Endothelial cell of umbilical vein (primary cell): ENCODE results near the gene SHISA9. TPM values are rescaled to one million over a fixed set of nuclear protein-coding genes. Genes with fewer than 3 reads are reported as not detected.

Source experiments
- BruUV-seq: library from RNA; stranded (reverse); fragments of 400-500 nt; replicated peaks from 2 replicates; lab custom pipeline; 2021; lab: Mats Ljungman, UMichigan
- CTCF ChIA-PET: fragments of 300-600, 350-600 bp; sonication (Branson Sonifier 250); formaldehyde crosslinking; loops from one replicate; lab custom pipeline; 2021; ENCODE audit warnings: antibody characterized with exemption, inconsistent platforms; lab: Charles Lee
- POLR2A ChIA-PET: fragments of 300-600, 350-600 bp; sonication (Branson Sonifier 250); formaldehyde crosslinking; loops from one replicate; lab custom pipeline; 2021; ENCODE audit warnings: antibody characterized with exemption, inconsistent platforms; lab: Charles Lee
- DNase-seq: peaks from one replicate; pipeline ENCODE4 v3.0.0-alpha.2; 2011; ENCODE audit warnings: low read depth, low spot score
- FAIRE-seq: peaks from 2 replicates; lab custom pipeline; 2011; peaks lifted over from hg19 to GRCh38; lab: Jason Lieb, UNC
- H2AFZ ChIP-seq: 2 replicates; pipeline ENCODE4 v1.6.0; 2012; ENCODE audit warnings: low read depth, low read length, control low read depth, inconsistent platforms
- H3K27ac ChIP-seq: 2 replicates; pipeline ENCODE4 v1.5.1; 2011; ENCODE audit warnings: low read depth, mild to moderate bottlenecking, control low read depth, low read length, moderate library complexity; ENCODE audit not compliant: insufficient read depth
- H3K27me3 ChIP-seq, 2 experiments: 2 replicates each; pipeline versions ENCODE4 v1.6.0 to v1.6.1; 2011; ENCODE audit warnings: low read length in 2 of 2, mixed read lengths in 1 of 2; ENCODE audit not compliant: control insufficient read depth in 2 of 2, insufficient read depth in 2 of 2
- H3K36me3 ChIP-seq, 2 experiments: 2 replicates in 1 of 2; 3 replicates in 1 of 2; pipeline ENCODE4 v1.5.1; 2011; ENCODE audit warnings: low read length in 2 of 2, mild to moderate bottlenecking in 1 of 2, moderate library complexity in 1 of 2; ENCODE audit not compliant: control insufficient read depth in 2 of 2, insufficient read depth in 2 of 2; ENCODE audit errors: extremely low read depth in 1 of 2
- H3K4me1 ChIP-seq: 3 replicates; pipeline ENCODE4 v1.5.1; 2011; ENCODE audit warnings: mild to moderate bottlenecking, low read length; ENCODE audit not compliant: control insufficient read depth, insufficient read depth; ENCODE audit errors: extremely low read depth
- H3K4me2 ChIP-seq: 2 replicates; pipeline ENCODE4 v1.6.1; 2011; ENCODE audit warnings: low read length, control low read depth, mixed read lengths; ENCODE audit not compliant: insufficient read depth
- H3K4me3 ChIP-seq, 3 experiments: fragments of 200-600 bp in 1 of 3; sonication (generic), shearing (Covaris generic) in 1 of 3; replicated peaks in 1 of 3; 2 replicates each; pipeline ENCODE4 v1.5.1; 2011 to 2016; ENCODE audit warnings: control low read depth in 3 of 3, low read length in 3 of 3, mild to moderate bottlenecking in 2 of 3, inconsistent platforms in 1 of 3, low read depth in 1 of 3, moderate library complexity in 1 of 3; ENCODE audit not compliant: insufficient read depth in 1 of 3
- H3K79me2 ChIP-seq: 2 replicates; pipeline ENCODE4 v1.6.0; 2012; ENCODE audit warnings: low read length, inconsistent platforms; ENCODE audit not compliant: control insufficient read depth, insufficient read depth
- H3K9ac ChIP-seq: replicated peaks from 2 replicates; pipeline ENCODE3; 2011; ENCODE audit warnings: low read length, control low read depth; ENCODE audit not compliant: insufficient read depth; ENCODE audit errors: extremely low read depth
- H3K9me1 ChIP-seq: replicated peaks from 3 replicates; pipeline ENCODE4 v1.6.0; 2011; ENCODE audit warnings: mild to moderate bottlenecking, low read length; ENCODE audit not compliant: control insufficient read depth, insufficient read depth; ENCODE audit errors: extremely low read depth
- H3K9me3 ChIP-seq: replicated peaks from 2 replicates; pipeline ENCODE4 v1.5.1; 2012; ENCODE audit warnings: low read length, inconsistent platforms; ENCODE audit not compliant: control insufficient read depth, insufficient read depth
- H4K20me1 ChIP-seq: replicated peaks from 2 replicates; pipeline ENCODE3; 2011; ENCODE audit warnings: mild to moderate bottlenecking, low read length; ENCODE audit not compliant: control insufficient read depth, insufficient read depth; ENCODE audit errors: extremely low read depth
- EZH2 ChIP-seq: IDR thresholded peaks from 2 replicates; pipeline ENCODE4 v1.6.1; 2012; ENCODE audit warnings: borderline replicate concordance, low read depth, mild to moderate bottlenecking, moderate library complexity, low read length, inconsistent platforms; ENCODE audit not compliant: severe bottlenecking
- FOS ChIP-seq: IDR thresholded peaks from 2 replicates; pipeline ENCODE4 v1.6.1; 2011; ENCODE audit warnings: mild to moderate bottlenecking, low read length, moderate library complexity, borderline replicate concordance; ENCODE audit not compliant: insufficient read depth
- GATA2 ChIP-seq: IDR thresholded peaks from 2 replicates; pipeline ENCODE4 v1.7.0; 2011; ENCODE audit warnings: low read depth, mild to moderate bottlenecking, moderate library complexity, mixed read lengths, low read length; ENCODE audit not compliant: insufficient read length, insufficient read depth
- JUN ChIP-seq: IDR thresholded peaks from 2 replicates; pipeline ENCODE4 v1.6.1; 2011; ENCODE audit warnings: borderline replicate concordance, low read depth; ENCODE audit not compliant: insufficient read length, insufficient read depth
- MYC ChIP-seq: IDR thresholded peaks from one replicate; pipeline ENCODE4 v1.6.1; 2011; ENCODE audit warnings: mild to moderate bottlenecking, low read depth, low read length
- POLR2AphosphoS5 ChIP-seq: IDR thresholded peaks from 2 replicates; pipeline ENCODE4 v1.6.1; 2012; ENCODE audit warnings: low read depth, mild to moderate bottlenecking, control low read depth, low read length, moderate library complexity; ENCODE audit not compliant: insufficient read depth
- dilution Hi-C: fragments of 300-500 bp; cut with MboI; formaldehyde crosslinking; loops from one replicate; pipeline ENCODE4 v1.15.0; 2019; ENCODE audit warnings: low sequenced_read_pairs; ENCODE audit not compliant: extremely low pct_ligation_motif_present
- intact Hi-C: fragments of 100-400 bp; cut with micrococcal nuclease; formaldehyde crosslinking; loops from one replicate; pipeline ENCODE4 v1.10.0; 2022
- polyA plus RNA-seq, 4 experiments: library from polyadenylated mRNA; depleted of rRNA in 3 of 4; stranded (reverse) in 3 of 4; unstranded in 1 of 4; fragments of >200 nt; gene quantifications; 2 replicates each; pipeline versions ENCODE4 v1.2.1 to v1.2.3, GENCODE V29; 2011 to 2012; ENCODE audit warnings: missing spikeins in 1 of 4
- total RNA-seq: library from RNA; stranded (reverse); gene quantifications from 2 replicates; pipeline ENCODE4 v1.2.3, GENCODE V29; 2021
- TF ChIP-seq, protein P1 (sequence below): IDR thresholded peaks from 2 replicates; pipeline ENCODE4 v1.6.1; 2011; ENCODE audit not compliant: insufficient read depth, insufficient read length
- TF ChIP-seq, protein P2 (sequence below), 2 donors: IDR thresholded peaks; 1 replicate in 1 of 2; 2 replicates in 1 of 2; pipeline ENCODE4 v1.5.1; 2011; ENCODE audit warnings: low read length in 2 of 2, mild to moderate bottlenecking in 2 of 2, moderate library complexity in 2 of 2, control low read depth in 1 of 2, inconsistent platforms in 1 of 2, low read depth in 1 of 2; ENCODE audit not compliant: insufficient read depth in 1 of 2; ENCODE audit errors: extremely low read depth in 1 of 2

SHISA9 gene
- total and polyA plus RNA-seq, 2 donors (not counting 3 experiments of a cell fraction or from before 2014, with no cell fraction given): not detected

DNA sequence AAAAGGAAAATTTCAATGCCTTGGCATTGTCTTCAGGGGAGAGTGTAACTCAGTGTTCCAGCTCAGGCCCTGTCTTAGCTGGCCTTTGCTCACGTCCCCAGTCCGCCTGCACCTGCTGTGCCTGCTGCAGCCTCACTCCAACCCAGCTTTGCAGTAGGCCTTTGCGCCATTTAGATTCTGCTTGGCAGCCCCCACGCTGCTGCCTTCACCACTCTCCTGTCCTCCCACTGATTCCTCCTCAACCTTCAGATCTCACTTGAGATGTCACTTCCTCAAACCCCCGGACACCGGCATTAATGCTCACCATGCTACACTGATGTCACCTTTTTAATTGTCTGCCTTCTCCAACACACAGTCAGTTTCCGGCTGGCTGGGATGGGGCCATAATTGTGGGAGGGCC is 166.2 kb downstream of the SHISA9 start:
- Histone ChIP-seq H3K9me3 (peaks cover 6% of the 10 kb centered on the region), H3K36me3 (no peaks in the 10 kb centered on the region), H3K9ac (no peak overlapping the region), H3K79me2 (no peaks in the 10 kb centered on the region), H3K27ac (no peak overlapping the region), H3K9me1 (no peaks in the 10 kb centered on the region), H3K4me1 (no peaks in the 10 kb centered on the region), H3K4me2 (no peak overlapping the region), H2AFZ (no peak overlapping the region), H3K4me3 (no peak overlapping the region), H3K27me3 (no peaks in the 10 kb centered on the region), H4K20me1 (no peaks in the 10 kb centered on the region)
- no peak for DNase-seq
- FAIRE-seq: no peak
- intact Hi-C loops (no loop called here), dilution Hi-C loops (no loop called here)
- BruUV-seq: no TSS peak
- TF ChIP-seq, protein P1, sequence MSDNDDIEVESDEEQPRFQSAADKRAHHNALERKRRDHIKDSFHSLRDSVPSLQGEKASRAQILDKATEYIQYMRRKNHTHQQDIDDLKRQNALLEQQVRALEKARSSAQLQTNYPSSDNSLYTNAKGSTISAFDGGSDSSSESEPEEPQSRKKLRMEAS: no peak
- TF ChIP-seq JUN (no peak), EZH2 (no peak), FOS (no peak), GATA2 (no peak), MYC (no peak), POLR2AphosphoS5 (no peak)
- TF ChIP-seq, protein P2, sequence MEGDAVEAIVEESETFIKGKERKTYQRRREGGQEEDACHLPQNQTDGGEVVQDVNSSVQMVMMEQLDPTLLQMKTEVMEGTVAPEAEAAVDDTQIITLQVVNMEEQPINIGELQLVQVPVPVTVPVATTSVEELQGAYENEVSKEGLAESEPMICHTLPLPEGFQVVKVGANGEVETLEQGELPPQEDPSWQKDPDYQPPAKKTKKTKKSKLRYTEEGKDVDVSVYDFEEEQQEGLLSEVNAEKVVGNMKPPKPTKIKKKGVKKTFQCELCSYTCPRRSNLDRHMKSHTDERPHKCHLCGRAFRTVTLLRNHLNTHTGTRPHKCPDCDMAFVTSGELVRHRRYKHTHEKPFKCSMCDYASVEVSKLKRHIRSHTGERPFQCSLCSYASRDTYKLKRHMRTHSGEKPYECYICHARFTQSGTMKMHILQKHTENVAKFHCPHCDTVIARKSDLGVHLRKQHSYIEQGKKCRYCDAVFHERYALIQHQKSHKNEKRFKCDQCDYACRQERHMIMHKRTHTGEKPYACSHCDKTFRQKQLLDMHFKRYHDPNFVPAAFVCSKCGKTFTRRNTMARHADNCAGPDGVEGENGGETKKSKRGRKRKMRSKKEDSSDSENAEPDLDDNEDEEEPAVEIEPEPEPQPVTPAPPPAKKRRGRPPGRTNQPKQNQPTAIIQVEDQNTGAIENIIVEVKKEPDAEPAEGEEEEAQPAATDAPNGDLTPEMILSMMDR (IDR thresholded peaks at IDR 0.05; ENCODE audit: extremely low read depth in 1 of 2, insufficient read depth in 1 of 2, low read depth in 1 of 2, low read length in 2 of 2): no peak
- CTCF ChIA-PET: no interaction called here
- POLR2A ChIA-PET: no interaction called here
